Progenitor cell of endocrine pancreas (in vitro differentiated cells): ENCODE results near the gene SPAG4. TPM values are rescaled to one million over a fixed set of nuclear protein-coding genes. Genes with fewer than 3 reads are reported as not detected.

ENCODE experiments used
- total RNA-seq: library from RNA; stranded (reverse); gene quantifications from 2 replicates; pipeline ENCODE4 v1.2.1, GENCODE V29; 2021

Gene SPAG4
- total RNA-seq, 1 donor from 2014 or later = 1.1 TPM

Other genes starting within 250 kb of the SPAG4 start
- 59.2 and 65.0 TPM in 2 replicates for gene UQCC1, start 203.9 kb upstream of the SPAG4 start, total RNA-seq
- not detected in 2 replicates for gene GDF5, start 177.6 kb upstream of the SPAG4 start, total RNA-seq
- 73.2 and 76.9 TPM in 2 replicates for gene CEP250, start 160.2 kb upstream of the SPAG4 start, total RNA-seq
- gene C20orf173, start 86.2 kb upstream of the SPAG4 start, total RNA-seq = not detected in 2 replicates
- gene ERGIC3, start 73.8 kb upstream of the SPAG4 start, total RNA-seq = 286 and 290 TPM in 2 replicates
- 293 and 298 TPM in 2 replicates for gene CPNE1, start 49.1 kb downstream of the SPAG4 start, total RNA-seq
- gene RBM12, start 49.1 kb downstream of the SPAG4 start, total RNA-seq = 157 and 161 TPM in 2 replicates
- 13.7 and 16.8 TPM in 2 replicates for gene NFS1, start 83.5 kb downstream of the SPAG4 start, total RNA-seq
- 129 and 140 TPM in 2 replicates for gene ROMO1, start 83.6 kb downstream of the SPAG4 start, total RNA-seq
- gene RBM39, start 126.4 kb downstream of the SPAG4 start, total RNA-seq = 491 and 515 TPM in 2 replicates
- gene PHF20, start 156.2 kb downstream of the SPAG4 start, total RNA-seq = 37.1 and 42.2 TPM in 2 replicates